Heart right ventricle (tissue), 16 donors: ENCODE measurements around the gene CPNE2. TPM values are rescaled to one million over a fixed set of nuclear protein-coding genes. Genes with fewer than 3 reads are reported as not detected.
"Not testable (repeated sequence)": the region's sequence is repeated elsewhere in the genome, so short reads cannot be mapped to it uniquely, and the experiment has no call there.

Experiments used
- ATAC-seq, 8 donors: fragments of 200-7000 bp; cut with Tn5 transposase; one replicate each; pipeline ENCODE4 v1.9.1; 2020; ENCODE audit warnings: mild to moderate bottlenecking in 8 of 8, moderate library complexity in 8 of 8, moderate number of reproducible peaks in 1 of 8
- DNase-seq, 2 donors: peaks; one replicate each; pipeline ENCODE4 v3.0.0-alpha.2; 2020
- H3K27ac ChIP-seq, 10 donors: fragments of 200-600 bp; sonication (generic) in 2 of 10; one replicate each; pipeline versions ENCODE4 v1.5.0 to v1.8.0; 2020 to 2022; ENCODE audit warnings: mild to moderate bottlenecking in 3 of 10
- H3K27me3 ChIP-seq, 7 donors: fragments of 200-600 bp; one replicate each; pipeline ENCODE4 v1.8.0; 2021 to 2022; ENCODE audit warnings: mild to moderate bottlenecking in 2 of 7
- H3K36me3 ChIP-seq, 9 donors: fragments of 200-600 bp; sonication (generic) in 1 of 9; one replicate each; pipeline versions ENCODE4 v1.5.0 to v1.8.0; 2020 to 2022; ENCODE audit warnings: mild to moderate bottlenecking in 2 of 9
- H3K4me1 ChIP-seq, 9 donors: fragments of 200-600 bp; sonication (generic) in 1 of 9; one replicate each; pipeline versions ENCODE4 v1.5.0 to v1.8.0; 2020 to 2022; ENCODE audit warnings: mild to moderate bottlenecking in 4 of 9
- H3K4me3 ChIP-seq, 10 donors: fragments of 200-600 bp; sonication (generic) in 2 of 10; one replicate each; pipeline versions ENCODE4 v1.5.0 to v1.8.0; 2020 to 2022; ENCODE audit warnings: mild to moderate bottlenecking in 7 of 10, moderate library complexity in 2 of 10
- H3K9me3 ChIP-seq, 11 donors: fragments of 200-600 bp in 10 of 11; sonication (generic) in 2 of 11; one replicate each; pipeline versions ENCODE4 v1.5.0 to v1.8.0; 2013 to 2022; ENCODE audit warnings: mild to moderate bottlenecking in 2 of 11, control low read depth in 1 of 11, moderate library complexity in 1 of 11
- WGBS, 2 donors: extraction: QIAGEN DNeasy Blood & Tissue Kit; methylation state at CpG; one replicate each; pipeline ENCODE4 v1.1.7; 2013; ENCODE audit warnings: inconsistent platforms in 1 of 2; 5-methylcytosine and 5-hydroxymethylcytosine counted together
- intact Hi-C, 10 donors: fragments of 100-400 bp; cut with DNase I; formaldehyde crosslinking; loops; one replicate each; pipeline versions ENCODE4 v1.11.1 to v1.14.2; 2022
- polyA plus RNA-seq, 2 donors: library from polyadenylated mRNA; stranded (reverse); fragments of 200-250 nt; gene quantifications; one replicate each; pipeline ENCODE4 v1.2.3, GENCODE V29; 2013
- total RNA-seq, 10 donors: library from RNA; stranded (reverse); fragmentation: NEBNext Ultra II Directional in 3 of 10; extraction: Animal tissue kit (Norgen Biotek cat#: 25700) in 3 of 10; gene quantifications; one replicate each; pipeline versions ENCODE4 v1.2.1 to v1.2.4, GENCODE V29; 2021 to 2023
- TF ChIP-seq, protein P1 (sequence below), 9 donors: fragments of 200-600 bp; sonication (generic) in 2 of 9; IDR thresholded peaks; one replicate each; pipeline versions ENCODE4 v1.5.0 to v1.8.0; 2021 to 2022; ENCODE audit warnings: antibody characterized with exemption in 9 of 9, mild to moderate bottlenecking in 5 of 9, moderate library complexity in 1 of 9
- donor health status: Arrhythmogenic right ventricular cardiomyopathy.
- donor health status: ischemic (EF 13 %, LVEDD 7.1; RV severe dilation, severe dysfunction).
- donor health status: healthy with polysubstance abuse.
- donor health status: DM: no; HTN: yes; CAD: no.
- donor health status: DM: no; HTN: no; CAD: no.
- donor health status: ischemic (EF 25% LVEDD 6.9; RV normal size, moderate dysfunction).
- donor health status: ischemic (EF 25% LVEDD 5.7; RV mildly dilated, moderate dysfunction).
- donor health status: healthy.
- donor health status: DM: yes; HTN: yes; CAD: no.
- donor health status: Ischemic cardiomyopathy.
- donor health status: ischemic (EF 35%, LVEDD 5.7; RV mildly dilated, moderate dysfunction).
- donor health status: nonischemic (EF 11% LVEDD 7.7; RV severe dilation, severe dysfunction).
- donor health status: DM: yes; HTN: yes; CAD: no.
- donor health status: PGD.
- donor health status: ischemic (EF 29% LVEDD 5.4; RV normal size, mild dysfunction).
- donor health status: nonischemic (EF 23%, LVEDD 6.1; RV moderate dilation, normal function).

CPNE2 gene
- total and polyA plus RNA-seq, 12 donors = 6.5 to 32.1 (median 11.0) TPM

DNA sequence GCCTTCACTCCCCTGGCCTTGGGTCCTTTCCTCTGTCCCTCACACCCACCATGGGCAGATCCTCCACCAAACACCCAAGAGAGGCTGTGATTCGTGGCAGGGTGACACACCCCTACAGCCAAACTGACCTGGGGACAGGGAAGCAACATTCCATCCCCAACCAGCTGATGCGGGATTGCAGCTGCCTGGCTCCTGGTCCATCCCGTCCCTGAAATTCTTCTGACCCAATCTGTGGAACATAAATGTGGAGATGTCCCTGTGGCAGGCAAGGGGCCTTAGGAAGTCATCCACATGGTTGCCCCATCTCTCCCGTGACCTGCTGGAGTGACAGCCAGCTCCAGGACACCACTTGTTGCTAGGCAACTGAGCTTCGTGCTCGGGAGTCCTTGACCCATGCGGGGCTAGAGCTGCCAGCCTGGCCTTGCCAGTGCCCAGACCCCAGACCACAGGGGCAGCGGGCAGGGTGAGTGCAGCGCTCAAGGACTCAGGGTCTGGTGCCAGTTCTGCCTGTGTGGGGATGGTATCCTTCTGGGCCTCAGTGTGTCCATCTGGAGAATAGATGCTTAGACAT is 34.0 kb upstream of the CPNE2 start:
- DNase-seq = no peak
- no peak overlapping the region for H3K27ac ChIP-seq
- peaks cover 0 to 4% (median 0%) of the 10 kb centered on the region in 11 donors for H3K9me3 ChIP-seq
- TF ChIP-seq, protein P1, sequence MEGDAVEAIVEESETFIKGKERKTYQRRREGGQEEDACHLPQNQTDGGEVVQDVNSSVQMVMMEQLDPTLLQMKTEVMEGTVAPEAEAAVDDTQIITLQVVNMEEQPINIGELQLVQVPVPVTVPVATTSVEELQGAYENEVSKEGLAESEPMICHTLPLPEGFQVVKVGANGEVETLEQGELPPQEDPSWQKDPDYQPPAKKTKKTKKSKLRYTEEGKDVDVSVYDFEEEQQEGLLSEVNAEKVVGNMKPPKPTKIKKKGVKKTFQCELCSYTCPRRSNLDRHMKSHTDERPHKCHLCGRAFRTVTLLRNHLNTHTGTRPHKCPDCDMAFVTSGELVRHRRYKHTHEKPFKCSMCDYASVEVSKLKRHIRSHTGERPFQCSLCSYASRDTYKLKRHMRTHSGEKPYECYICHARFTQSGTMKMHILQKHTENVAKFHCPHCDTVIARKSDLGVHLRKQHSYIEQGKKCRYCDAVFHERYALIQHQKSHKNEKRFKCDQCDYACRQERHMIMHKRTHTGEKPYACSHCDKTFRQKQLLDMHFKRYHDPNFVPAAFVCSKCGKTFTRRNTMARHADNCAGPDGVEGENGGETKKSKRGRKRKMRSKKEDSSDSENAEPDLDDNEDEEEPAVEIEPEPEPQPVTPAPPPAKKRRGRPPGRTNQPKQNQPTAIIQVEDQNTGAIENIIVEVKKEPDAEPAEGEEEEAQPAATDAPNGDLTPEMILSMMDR (IDR thresholded peaks at IDR 0.05) = no peak
- H3K4me1 ChIP-seq = peaks cover 10 to 24% (median 17%) of the 10 kb centered on the region in 9 donors
- no peak overlapping the region for H3K4me3 ChIP-seq
- no peak for ATAC-seq
- no peaks in the 10 kb centered on the region for H3K27me3 ChIP-seq
- WGBS, 2 donors = 78 to 81% methylated on average over 9 of the region's 9 CpGs
- H3K36me3 ChIP-seq = peaks cover 0 to 96% (median 0%) of the 10 kb centered on the region in 9 donors
- intact Hi-C loops = no loop called here

DNA sequence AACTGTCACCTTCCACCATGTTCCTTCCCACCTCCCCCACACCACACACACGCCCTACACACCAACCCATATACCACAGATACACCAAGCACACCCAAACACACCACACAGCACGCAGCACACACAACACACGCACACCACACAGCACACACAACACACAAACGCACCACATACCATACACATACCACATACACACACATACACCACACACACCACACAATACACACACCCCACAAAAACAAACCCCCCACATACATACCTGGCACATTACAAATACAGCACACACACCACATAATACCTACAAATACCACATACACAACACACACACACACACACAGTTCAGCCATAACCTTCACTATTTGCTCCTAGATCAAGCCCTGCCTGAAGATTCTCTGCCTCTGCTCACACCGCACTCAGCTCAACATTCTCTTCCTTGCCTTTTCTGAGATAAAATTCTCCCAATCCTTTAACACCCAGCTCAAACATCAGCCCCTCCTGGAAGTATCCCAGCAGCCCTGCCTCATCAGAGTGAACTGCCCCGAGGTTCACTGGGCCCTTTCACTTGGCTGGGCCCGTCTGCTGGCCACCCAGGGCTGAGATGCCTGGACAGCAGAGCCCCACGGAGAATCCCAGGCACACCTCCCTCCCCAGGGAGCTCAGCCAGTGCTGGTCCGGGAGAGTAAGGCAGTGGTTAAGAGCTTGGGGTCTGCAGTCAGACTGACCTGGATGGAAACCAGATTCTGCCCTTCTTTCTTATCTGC is 31.9 kb upstream of the CPNE2 start:
- Histone ChIP-seq H3K4me1 (peaks cover 10 to 24% (median 17%) of the 10 kb centered on the region in 9 donors), H3K9me3 (peaks cover 0 to 4% (median 0%) of the 10 kb centered on the region in 11 donors), H3K27me3 (no peaks in the 10 kb centered on the region), H3K27ac (peak overlapping the region; percentile 53 to 84 (median 75)), H3K36me3 (peaks cover 0 to 95% (median 0%) of the 10 kb centered on the region in 9 donors), H3K4me3 (no peak overlapping the region)
- ATAC-seq (peak in 7 of 8 donors; percentile 10 to 55 (median 18)), DNase-seq (no peak)
- WGBS, 2 donors = 70 to 77% methylated on average over 9 of the region's 9 CpGs
- TF ChIP-seq, protein P1 (IDR thresholded peaks at IDR 0.05) = no peak
- intact Hi-C loops = no loop called here

DNA sequence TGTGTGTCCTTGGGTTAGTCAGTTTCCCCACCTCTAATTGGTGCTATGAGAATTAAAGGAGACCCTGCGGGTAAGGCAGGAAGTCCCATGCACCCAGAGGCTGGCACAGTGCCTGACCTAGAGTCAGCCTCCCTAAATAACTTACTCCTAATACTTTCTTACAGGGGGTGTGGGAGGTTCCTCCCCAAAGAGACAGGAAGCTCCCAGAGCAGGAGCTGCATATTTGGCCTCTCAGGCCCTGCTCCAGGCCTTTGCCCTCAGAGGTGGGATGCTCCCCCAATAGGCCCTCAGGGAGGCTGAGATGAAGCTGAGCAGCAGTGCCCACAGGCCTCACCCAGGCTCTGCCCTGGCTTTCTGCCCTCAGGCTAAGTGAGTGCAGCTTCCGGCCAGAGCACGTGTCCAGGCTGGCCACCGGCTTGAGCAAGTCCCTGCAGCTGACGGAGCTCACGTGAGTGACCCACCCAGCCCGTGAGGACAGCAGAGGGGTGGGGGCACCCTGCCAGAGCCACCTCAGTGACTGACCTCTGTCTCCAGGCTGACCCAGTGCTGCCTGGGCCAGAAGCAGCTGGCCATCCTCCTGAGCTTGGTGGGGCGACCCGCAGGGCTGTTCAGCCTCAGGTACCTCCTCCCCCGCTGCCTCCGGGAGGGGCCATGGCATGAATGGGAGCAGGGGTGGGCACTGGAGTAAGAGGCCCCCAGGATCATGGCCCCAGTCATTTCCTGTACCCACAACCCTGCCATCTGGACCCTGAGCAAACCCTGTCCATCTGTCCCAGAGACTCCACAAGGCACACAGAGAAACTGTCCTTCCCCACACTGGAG is 31.1 kb upstream of the CPNE2 start:
- peak overlapping the region; percentile 53 to 84 (median 75) for H3K27ac ChIP-seq
- WGBS, 2 donors = 35 to 42% methylated on average over 11 of the region's 11 CpGs
- H3K9me3 ChIP-seq = peaks cover 0 to 4% (median 0%) of the 10 kb centered on the region in 11 donors
- ATAC-seq = peak; percentile 85 to 92 (median 90)
- no peak overlapping the region for H3K4me3 ChIP-seq
- H3K27me3 ChIP-seq = no peaks in the 10 kb centered on the region
- DNase-seq = peak; percentile 73 to 74
- TF ChIP-seq, protein P1 (IDR thresholded peaks at IDR 0.05) = no peak
- intact Hi-C loops = no loop called here
- H3K36me3 ChIP-seq = peaks cover 0 to 94% (median 0%) of the 10 kb centered on the region in 9 donors
- peaks cover 10 to 24% (median 17%) of the 10 kb centered on the region in 9 donors for H3K4me1 ChIP-seq

DNA sequence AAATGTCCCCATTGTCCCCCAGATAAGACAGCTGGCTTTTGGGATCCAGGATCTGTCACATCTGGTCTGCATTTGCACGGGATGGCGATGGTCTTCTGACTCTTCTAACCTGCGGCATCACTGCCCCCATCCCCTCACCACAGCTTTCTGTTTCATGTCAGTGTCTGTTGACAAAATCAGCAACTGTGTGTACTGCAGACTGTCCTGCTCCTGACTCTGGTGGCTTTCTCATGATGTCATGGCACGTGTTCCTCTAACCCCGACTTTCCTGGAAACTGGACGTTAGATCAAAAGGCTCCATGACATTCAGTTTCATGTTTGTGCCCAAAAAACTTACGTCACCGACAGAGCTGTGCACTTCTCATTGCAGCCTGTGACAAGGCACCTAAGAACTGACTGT is 30.1 kb upstream of the CPNE2 start:
- intact Hi-C loops = no loop called here
- peaks cover 0 to 4% (median 0%) of the 10 kb centered on the region in 11 donors for H3K9me3 ChIP-seq
- no peak overlapping the region for H3K4me3 ChIP-seq
- peak overlapping the region in 6 of 10 donors; percentile 53 to 84 (median 82) for H3K27ac ChIP-seq
- H3K27me3 ChIP-seq = no peaks in the 10 kb centered on the region
- 60 to 62% methylated on average over 8 of the region's 8 CpGs for WGBS, 2 donors
- ATAC-seq (peak in 3 of 8 donors; percentile 42 to 52 (median 49)), DNase-seq (peak in 1 of 2 donors; percentile 41)
- TF ChIP-seq, protein P1 (IDR thresholded peaks at IDR 0.05) = no peak
- H3K4me1 ChIP-seq = peaks cover 10 to 24% (median 17%) of the 10 kb centered on the region in 9 donors
- H3K36me3 ChIP-seq = peaks cover 0 to 94% (median 0%) of the 10 kb centered on the region in 9 donors

DNA sequence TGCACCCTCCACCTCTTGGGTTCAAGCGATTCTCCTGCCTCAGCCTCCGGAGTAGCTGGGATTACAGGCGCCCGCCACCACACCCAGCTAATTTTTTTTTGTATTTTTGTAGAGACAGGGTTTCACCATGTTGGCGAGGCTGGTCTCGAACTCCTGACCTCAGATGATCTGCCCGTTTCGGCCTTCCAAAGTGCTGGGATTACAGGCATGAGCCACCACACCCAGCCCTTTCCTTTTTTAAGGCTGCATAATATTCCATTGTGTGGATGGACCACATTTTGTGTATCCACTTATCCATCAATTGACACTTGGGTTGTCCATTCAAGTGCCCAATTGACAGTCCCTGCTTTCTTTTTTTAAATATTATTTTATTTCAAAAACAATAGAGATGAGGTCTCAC is 29.2 kb upstream of the CPNE2 start:
- H3K4me3 ChIP-seq, H3K9me3 ChIP-seq, H3K27ac ChIP-seq, intact Hi-C loops, H3K27me3 ChIP-seq, DNase-seq, ATAC-seq: not testable (repeated sequence)
- H3K36me3 ChIP-seq = peaks cover 0 to 94% (median 0%) of the 10 kb centered on the region in 9 donors
- WGBS, 2 donors = 94% methylated on average over 8 of the region's 8 CpGs
- H3K4me1 ChIP-seq = peaks cover 10 to 24% (median 17%) of the 10 kb centered on the region in 9 donors
